Endometrial microvascular endothelial cells (primary cell): ENCODE data around the gene PLCB4. TPM values are rescaled to one million over a fixed set of nuclear protein-coding genes. Genes with fewer than 3 reads are reported as not detected.

Source experiments
- in situ Hi-C: cut with HindIII; loops from 2 replicates; pipeline ENCODE4 v1.10.0; 2017; ENCODE audit warnings: low sequenced_read_pairs, low pct_unique_long_range_greater_than_20kb; ENCODE audit errors: inconsistent ontology term
- total RNA-seq: library from RNA; depleted of rRNA; stranded (reverse); fragments of >200 nt; gene quantifications from one replicate; pipeline ENCODE4 v1.2.3, GENCODE V29; 2015; ENCODE audit errors: inconsistent ontology term

PLCB4 gene
- total RNA-seq, 1 donor from 2014 or later = 0.19 TPM

- in situ Hi-C loops = no loop called here
Observed at GRCh38 chr20:9323622-9324021, 254.7 kb downstream of the PLCB4 start.

DNA sequence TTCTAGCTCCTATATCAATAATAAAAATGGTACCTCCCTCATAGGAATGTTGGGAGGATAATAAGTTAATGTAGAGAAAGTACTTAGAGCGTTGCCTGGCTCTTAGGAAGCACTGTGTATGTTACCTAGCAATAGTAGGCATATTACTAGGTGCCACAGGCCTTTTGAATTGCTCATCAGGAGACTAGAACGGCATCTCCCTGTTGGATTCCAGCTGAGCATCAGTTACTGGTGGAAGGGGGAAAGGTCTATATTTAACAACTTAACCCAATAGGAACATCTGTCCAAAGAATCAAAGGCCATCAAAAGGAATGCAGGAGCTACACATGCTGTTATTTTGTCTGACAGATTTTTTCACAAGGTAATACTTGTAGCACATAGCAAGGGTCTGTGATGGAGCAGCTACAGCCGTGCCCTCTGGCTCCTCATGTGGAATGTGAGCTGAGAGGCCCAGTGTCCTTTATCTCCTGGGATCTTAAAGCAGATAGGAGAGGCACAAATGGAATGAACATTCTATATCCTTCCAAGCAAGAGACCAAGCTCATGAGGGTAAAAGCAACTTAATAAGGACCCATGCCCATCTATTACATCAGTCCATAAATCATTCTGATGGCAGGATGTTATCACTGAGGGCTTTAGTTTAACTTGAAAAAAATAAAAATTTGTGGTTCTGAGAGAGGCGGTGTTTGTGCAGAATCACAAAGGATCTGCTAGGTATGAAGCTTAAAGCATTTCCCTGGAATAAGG lies 260.6 kb downstream of the PLCB4 start:
- in situ Hi-C loops = no loop called here

DNA sequence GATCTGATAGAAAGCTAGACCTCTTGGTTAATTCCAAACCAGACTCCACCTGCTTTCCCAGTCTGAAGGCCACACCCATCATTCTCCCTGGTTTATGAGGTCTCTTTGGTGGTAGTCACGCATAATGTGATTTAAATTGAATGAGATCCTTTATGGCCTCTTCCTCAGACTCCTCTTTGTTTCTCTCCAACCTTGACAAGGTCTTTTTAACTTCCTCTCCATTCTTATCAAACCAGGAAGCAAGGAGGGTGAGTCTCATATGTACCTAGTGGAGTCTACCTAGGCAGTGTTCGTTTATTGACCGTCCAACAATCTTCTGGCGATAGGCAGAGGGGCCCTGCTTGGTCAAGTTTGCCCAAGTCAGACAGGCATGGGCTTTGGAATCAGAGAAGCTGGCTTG lies 261.3 kb downstream of the PLCB4 start:
- in situ Hi-C loops = no loop called here

DNA sequence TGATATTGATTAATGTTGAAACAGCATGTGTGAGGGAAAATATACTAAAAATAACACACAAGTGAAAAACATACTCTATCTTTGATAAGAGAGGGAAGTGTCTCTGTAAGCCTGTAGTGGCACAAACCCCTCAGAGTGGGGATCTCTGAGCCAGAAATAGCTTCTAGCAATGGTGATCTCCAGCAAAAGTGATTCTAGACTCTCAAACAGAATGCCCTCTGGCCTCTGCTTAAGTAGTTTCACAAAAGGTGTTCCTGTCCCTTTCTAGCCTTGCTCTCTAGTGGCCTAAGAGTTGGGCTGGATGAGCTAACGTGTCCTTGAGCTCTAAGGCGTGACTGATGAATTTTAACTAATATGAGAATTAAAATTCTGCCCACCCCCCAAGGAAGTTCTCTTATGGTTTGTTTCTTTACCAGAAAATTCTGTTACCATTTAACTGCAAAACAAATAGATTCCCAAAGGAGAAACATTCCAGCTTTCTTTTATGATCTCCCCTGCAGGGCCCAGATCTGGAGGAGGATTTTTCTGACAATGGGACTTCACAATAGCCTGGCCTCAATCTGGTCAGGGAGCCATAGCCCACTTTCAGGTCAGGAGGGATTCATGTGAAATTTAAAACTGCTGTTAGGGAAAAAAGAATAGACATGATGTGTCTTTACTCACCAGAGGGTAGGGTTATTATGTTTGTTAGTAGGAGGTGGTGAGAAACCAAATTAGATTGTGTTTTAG lies 263.0 kb downstream of the PLCB4 start:
- in situ Hi-C loops = no loop called here

GRCh38 chr20:9332791-9333479 lies 264.0 kb downstream of the PLCB4 start:
- in situ Hi-C loops = no loop called here

- in situ Hi-C loops = no loop called here
Observed at GRCh38 chr20:9334866-9335265, 266.0 kb downstream of the PLCB4 start.

- in situ Hi-C loops = no loop called here
Observed at GRCh38 chr20:9338101-9338500, 269.2 kb downstream of the PLCB4 start.

GRCh38 chr20:9339708-9340107 lies 270.8 kb downstream of the PLCB4 start:
- in situ Hi-C loops = no loop called here

DNA sequence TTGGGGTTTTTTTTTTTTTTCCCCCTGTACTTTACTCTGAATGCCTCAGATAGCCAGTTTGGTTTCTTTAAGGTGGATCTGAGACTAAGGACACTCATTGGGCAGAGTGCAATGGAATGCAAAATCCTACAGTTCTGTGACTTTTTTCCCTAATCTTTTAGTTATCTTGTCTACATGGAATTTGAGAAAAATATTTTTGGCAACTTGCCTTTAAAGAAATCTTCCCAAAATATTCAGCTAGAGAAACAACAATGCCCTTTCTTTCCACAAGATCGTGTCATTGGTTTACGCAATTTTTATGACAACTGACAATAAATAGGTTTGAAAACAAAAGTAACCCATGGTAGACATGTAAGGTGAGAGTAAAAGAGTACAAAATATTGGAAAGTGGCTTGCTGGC lies 273.8 kb downstream of the PLCB4 start:
- in situ Hi-C loops = no loop called here

GRCh38 chr20:9344083-9344920 lies 275.4 kb downstream of the PLCB4 start:
- in situ Hi-C loops = no loop called here

DNA sequence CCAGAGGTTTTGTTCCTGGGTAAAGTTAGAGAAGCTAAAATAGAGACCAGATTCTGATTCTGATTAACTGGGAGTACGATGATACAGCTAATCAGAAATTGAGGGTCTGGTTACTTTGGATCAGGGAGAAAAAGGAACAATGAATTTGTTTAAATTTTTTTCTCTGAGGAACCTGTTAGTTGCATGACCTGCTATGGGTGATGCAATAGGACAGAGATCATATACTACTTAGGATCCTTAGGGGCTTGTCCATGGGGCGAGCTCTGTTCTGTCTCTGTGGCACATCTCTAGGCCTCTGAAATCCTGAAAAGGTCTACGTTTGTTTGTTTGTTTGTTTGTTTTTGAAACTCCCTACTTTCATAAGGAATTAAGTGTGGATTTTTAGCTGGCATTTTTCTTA lies 279.4 kb downstream of the PLCB4 start:
- in situ Hi-C loops = no loop called here

GRCh38 chr20:9348747-9349146 lies 279.9 kb downstream of the PLCB4 start:
- in situ Hi-C loops = no loop called here

- in situ Hi-C loops = no loop called here
Observed at GRCh38 chr20:9349249-9349648, 280.4 kb downstream of the PLCB4 start.

DNA sequence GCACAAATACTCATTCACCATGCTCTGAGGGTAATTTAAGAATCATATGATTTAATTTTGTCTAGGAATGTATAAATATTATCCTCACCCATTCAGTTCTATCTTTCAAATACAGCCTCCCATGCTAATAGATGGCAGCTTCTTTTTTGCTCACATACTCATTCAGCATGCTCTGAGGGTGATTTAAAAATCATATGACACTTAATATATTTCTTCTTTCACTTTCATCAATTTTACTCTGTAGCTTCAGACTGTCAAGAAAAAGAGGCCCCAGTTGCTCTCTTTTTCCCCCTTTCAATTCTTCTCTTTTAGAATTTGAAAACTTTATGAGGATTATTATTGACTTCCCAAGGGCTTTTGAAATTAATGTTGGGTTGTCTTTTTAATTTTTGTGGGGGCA lies 283.9 kb downstream of the PLCB4 start:
- in situ Hi-C loops = no loop called here

DNA sequence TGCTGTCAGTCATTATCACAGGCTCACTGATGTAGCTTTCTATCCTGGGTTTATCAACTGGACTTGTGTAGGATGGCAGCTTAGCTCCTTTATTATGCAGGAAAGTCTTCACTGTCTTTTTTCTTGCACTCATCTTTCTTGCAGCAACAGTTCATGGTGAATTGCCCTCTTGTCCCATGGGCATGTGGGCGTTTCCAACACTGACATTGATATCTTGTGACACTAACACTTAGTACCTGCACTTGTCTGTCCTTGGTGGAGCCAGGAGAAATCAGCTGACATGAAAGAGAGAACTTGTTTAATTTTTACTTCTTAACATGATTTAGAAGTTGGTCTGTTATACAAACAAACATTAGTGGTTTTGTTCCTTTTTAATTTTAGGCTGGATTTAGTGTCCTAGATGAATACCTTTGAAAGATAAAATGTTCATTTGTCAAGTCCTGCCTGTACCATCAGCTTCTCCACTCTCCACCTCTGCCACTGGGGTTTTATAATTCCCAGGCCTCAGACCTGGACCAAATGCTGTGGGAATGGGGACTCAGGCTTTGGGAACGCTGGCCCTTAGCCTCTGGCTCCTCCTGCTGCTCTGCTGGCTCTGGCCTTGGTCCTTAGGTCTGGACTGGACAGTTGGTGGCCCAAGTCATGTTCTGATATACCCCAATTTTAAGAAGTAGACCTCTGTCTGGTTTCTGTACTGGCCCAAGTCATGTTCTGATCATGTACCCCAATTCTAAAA lies 284.5 kb downstream of the PLCB4 start:
- in situ Hi-C loops = no loop called here

DNA sequence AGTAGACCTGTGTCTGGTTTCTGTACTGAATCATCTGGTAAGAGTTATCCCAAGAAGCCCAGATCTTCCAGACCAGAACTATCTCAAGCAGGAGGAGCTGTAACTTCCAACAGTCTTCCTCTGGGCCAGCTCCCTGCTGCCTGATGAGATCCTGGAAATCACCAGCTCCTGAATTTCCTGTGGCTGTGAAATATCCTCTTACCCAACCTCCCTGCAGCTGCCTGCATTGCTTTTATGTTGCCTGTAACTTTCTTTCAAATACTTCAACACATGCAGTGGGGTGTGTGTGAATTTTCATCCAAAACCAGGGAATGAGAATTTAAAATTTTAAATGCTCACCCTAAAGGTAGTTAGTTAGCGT lies 285.0 kb downstream of the PLCB4 start:
- in situ Hi-C loops = no loop called here

- in situ Hi-C loops = no loop called here
Observed at GRCh38 chr20:9354579-9354978, 285.7 kb downstream of the PLCB4 start.

GRCh38 chr20:9358001-9358400 lies 289.1 kb downstream of the PLCB4 start:
- in situ Hi-C loops = no loop called here
